Activated CD8-positive, alpha-beta memory T cell treated with anti-CD3 and anti-CD28 coated beads for 1 hour (primary cell): ENCODE results near the gene CA7.

ENCODE experiments used
- DNase-seq, 2 donors: peaks; one replicate each; pipeline ENCODE4 v3.0.0-alpha.2; 2020; ENCODE audit warnings: low read depth in 1 of 2; ENCODE audit errors: extremely low read depth in 1 of 2

The CA7 gene

DNA sequence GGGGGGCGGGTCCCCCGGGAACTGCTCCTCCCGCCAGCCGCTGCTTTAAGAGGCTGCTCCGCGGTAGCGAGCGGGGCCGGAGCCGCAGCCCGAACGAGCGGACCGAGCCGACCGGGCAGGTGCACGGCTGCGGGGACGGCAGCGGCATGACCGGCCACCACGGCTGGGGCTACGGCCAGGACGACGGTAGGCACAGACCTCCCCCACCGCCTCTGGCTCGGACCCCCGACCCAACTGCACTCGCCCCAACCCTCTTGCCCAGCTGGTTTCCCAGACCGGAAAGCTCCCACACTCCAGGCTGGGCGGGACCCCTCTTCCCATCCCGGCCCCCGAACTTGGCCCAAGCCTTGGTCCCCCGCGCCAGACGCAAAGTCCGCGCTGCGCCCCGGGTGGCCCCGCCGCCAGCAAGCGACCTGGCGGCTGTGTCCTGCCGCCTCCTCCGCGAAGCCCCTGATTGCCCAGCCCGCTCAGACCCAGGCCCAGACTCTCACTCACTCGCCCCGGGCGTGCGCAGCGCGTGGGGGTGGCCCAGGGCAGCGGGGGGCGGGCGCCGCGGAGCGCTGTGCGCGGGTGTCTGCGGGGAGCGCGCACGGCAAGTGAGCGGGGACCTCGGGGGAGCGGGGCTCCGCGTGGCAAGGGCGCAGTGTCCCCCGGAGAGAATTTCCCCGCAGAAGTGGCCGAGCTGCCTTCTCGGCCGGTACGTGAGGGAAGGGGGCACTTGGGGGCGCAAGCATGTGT is at the start of gene CA7:
TSS of gene CA7 (plus strand) at position 73 of the 738 bp plus-strand sequence. CDS start at position 147, 74 bp downstream.
- DNase-seq = no peak

DNA sequence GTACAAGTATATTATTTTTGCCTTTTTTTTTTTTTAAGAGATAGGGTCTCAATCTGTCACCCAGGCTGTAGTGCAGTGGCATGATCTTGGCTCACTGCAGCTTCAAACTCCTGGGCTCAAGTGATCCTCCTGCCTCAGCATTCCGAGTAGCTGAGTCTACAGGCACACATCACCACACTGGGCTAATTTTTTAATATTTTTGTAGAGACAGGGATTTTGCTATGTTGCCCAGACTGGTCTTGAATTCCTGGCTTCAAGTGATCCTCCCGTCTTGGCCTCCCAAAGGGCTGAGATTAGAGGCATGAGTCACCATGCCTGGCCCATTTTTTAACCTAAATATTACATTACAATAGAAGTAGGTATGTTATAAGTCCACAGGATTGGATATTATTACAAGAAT is 46.1 kb upstream of the CA7 start:
- no peak for DNase-seq

DNA sequence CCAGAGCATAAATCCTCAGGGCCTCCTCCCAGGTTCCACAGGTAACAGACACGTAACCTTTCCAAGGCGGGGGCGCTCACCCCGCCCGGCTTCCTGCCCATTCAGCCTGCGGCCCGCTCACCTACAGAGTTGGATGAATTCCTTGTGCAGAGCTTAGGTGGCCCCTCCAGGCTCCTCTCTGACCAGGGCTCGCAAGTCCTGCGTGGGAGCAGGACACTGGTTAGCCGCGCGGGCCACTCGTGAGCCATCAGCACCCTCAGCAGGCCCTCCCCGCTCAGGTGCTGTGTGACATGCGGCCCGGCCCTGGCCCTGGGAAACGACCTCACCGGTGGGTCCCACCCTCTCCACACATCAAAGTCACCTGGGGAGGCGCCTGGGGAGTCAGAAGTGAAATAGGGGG is 43.4 kb upstream of the CA7 start:
- DNase-seq = no peak

DNA sequence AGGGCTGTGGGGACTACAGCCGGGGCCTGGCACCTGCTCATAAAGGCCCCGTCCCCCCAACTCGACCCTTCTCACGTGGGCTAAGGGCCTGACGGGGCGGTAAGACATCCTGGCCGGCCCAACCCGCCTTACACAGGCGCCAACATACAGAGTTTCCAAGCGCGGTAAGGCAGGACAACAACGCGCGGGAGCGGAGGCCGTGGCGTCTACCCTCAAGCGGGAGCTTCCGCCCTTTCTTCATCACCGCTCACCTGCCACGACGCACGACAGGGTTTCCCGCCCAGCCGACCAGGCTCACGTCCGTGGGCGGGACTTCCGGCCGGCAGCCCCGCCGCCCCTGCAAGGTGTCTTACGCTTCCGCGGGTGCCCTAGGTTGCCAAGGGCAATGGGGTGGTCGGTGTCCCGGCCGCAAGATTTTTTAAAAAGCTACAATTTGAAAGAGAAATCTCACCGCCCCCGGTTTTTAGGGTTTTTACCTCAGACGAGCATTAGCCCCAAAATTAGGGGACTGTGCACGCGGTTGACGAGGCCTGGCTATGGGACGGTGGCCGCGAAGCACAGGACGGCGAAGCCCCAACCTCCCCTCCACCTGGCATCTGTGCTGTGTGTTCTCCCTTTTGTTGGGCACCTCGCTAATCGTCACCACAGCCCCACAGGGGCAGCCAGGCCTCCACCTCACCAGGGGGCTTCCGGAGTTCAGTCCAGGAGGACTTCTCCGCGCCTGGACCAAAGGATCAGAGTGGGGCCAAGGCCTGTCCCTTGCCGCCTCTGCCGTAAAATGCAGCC is 42.7 kb upstream of the CA7 start, which contains the start of gene TERB1:
TSS of gene TERB1 (minus strand) at position 265 of the 786 bp plus-strand sequence. CDS start 4,786 bp downstream, outside the sequence.
- DNase-seq = no peak

DNA sequence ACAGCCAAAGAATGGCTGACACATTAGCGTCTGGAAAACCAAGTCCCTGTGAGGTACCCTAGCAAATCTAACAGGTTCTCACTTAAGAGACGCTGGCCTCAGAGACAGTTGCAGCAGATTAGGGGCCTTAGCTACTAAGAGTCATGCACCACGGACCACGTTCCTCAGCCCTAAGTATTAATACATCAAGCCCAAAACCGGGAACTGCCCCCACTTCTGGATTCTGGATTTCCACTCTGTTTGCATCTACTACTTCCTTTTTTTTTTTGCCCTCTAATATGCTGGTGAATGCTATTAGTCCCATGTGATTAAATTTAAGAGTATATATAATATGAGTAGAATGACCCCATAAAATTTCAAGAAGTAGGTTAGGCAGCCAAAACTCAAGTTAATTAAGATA is 42.1 kb upstream of the CA7 start:
- no peak for DNase-seq

DNA sequence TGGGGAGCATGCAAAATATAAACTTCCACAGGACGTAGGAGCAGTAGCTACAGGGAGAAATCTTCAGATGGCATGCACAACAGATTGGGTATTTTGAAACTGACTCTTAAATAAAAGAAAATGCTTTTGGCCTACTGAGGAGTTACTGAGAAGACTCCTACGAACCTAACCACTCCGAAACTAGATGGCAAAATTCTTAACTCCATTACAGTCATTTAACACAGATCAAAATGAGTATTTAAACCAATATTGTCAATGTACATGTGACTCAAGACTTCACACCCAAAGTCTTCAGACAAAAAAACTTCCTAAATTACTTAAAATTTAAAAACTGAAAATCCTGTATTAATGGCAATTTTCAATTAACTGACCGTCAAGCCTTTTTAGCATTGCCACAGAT is 34.4 kb upstream of the CA7 start:
- no peak for DNase-seq

DNA sequence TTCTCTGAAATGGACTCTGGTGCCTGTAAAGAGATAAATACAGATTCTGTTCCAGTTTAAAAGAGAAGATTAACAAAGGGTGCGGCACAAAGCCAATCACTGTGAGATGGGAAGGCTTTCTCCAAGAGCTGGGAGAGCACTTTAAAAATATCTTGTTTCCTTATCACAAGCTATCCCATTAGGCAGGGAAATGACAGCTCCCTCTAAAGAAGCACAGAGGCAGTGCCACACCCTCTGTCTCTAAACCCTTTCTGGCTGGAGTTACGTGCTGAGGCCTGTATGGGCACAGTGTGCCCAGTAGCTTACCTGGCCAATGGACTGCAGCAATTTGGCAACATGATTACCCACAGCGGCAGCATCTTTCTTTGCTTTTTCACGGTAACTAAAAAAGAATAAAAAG is 33.8 kb upstream of the CA7 start:
- no peak for DNase-seq

DNA sequence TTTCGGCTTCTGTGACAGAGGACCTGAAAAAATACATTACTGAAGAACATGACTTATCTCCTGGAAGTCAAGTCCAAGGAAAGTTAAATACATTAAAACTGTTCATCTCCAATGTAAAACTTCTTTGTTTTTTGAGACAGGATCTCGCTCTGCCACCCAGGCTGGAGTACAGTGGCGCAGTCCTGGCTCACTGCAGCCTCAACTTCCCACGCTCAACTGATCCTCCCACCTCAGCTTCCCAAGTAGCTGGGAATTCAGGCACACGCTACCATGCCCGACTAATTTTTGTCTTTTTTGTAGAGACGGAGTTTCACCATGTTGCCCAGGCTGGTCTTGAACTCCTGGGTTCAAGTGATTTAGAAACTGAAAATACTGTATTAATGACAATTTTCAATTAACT is 33.2 kb upstream of the CA7 start:
- DNase-seq = no peak

DNA sequence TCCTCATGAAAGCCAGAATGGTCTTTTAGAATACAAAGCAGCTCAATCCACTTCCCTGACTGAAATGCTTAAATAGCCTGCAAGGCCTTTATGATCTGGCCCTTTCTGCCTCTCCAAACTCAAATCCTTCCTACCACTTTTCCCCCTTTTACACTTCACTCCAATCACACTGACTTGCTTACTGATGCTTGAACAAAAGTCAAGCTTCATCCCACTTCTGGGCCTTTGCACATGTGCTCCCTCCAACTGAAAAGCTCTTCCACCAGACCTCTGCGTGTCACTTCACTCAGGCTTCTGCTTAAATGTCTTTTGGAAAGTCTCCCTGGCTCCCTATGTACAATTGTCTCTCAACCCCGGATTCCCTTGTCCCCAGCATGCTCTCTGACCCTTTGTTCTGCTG is 29.5 kb upstream of the CA7 start:
- no peak for DNase-seq

DNA sequence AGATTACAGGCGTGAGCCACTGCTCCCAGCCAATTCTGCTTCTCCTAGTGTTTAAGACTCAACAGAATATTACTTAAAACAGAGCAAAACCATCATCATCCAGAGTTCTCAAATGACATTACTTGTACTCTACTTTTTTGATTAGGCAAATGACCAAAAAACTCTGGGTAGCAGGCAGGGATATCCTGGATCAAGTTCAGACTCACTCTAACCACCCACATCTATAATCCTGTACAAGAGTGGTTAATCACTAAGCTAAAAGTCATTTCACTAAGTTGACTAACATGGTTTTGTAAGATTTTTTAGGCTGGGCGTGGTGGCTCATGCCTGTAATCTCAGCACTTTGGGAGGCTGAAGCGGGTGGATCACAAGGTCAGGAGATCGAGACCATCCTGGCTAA is 20.2 kb upstream of the CA7 start:
- DNase-seq = no peak

DNA sequence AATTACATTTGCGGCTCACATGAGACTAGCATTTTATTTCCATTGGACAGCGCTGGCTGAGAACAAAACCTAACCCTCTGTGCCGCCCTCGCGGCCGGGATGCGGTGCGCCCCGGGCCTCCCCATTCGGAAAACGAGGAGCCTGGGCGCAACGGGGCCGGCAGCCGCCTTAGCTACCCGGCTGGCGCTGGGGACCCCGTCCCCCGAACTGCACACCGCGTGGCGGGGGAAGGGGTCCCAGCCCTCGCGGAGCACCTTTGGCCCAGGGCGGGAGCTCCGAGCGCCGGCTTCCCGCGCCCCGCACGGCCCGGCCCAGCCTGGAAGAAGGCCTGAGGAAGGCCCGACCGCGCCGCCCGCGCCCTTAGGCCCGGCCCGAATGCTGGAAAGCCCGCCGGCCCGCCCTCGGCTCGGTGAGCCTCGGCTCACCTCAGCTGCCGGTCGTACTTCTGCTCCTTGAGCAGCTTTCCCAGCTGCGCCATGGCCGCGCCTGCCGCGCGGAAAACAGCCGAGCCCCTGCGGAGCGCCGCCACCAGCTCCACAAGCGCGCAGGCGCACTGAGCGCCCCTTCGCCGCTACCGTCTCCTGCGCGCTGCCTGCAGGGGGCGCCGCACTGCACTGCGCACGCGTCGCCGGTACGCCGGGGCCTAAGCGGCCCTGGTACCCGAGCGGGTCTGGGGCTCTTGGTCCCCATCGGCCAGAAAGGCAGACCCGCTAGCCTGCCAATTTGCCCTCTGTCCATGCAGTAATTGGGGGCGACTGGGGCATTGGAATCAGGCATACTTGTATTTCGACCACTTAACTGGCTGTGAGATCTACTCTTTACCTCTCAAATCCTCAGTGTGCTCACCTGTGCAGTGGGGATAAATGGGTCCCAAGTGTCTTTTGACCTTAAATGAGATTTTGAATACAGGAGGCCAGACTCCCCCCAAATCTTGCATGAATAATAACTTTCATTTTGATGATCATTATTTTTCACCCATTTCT is 13.5 kb upstream of the CA7 start, which contains the start of gene NAE1:
TSS of gene NAE1 (minus strand) at position 555 of the 983 bp plus-strand sequence. CDS start at position 478, 77 bp downstream.
- peak; percentile 63 to 86 for DNase-seq

DNA sequence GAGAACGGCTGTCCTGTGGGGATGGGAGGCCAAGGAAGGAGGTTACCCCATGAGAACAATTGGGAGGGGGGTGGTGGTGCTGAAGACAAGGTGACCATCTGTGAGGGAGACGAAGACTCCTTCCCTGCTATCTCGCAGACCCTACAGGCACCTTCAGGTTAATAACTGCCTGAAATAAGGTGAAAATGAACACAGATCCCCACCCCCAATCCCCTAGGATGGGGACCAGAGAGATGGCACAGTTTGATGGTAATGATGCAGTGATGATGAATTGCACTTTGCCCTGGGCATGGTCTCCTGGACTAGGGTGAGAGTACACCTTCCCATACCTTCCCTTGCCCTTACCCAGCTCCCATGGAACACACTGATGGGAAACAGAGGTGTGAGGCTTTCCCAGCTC is 12.0 kb upstream of the CA7 start:
- no peak for DNase-seq

DNA sequence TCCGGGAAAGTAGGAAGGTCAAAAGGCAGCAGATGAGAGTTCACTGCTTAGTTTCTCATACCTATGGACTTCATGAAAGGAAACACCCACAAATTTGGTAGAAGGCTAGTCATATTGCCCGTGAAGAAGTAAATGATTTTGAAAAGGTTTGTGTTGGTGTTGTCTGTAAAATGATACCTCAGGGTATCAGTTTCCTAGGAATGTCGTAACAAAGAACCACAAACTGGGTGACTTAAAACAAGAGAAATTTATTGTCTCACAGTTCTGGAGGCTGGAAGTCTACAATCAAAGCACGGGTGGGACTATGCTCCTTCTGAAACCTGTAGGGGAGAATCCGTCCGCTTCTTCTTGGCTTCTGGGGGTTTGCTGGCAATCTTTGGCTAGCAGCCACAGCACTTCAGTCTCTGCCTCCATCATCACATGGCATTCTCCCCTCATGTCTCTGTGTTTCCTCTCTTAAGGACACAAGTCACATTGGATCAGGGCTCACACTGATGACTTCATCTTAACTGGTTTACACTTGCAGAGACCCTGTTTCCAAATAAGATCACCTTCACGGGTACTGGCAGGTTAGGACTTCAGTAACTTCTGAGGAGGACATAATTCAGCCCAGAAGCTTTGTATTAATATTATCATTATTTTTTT is 11.4 kb upstream of the CA7 start:
- no peak for DNase-seq

DNA sequence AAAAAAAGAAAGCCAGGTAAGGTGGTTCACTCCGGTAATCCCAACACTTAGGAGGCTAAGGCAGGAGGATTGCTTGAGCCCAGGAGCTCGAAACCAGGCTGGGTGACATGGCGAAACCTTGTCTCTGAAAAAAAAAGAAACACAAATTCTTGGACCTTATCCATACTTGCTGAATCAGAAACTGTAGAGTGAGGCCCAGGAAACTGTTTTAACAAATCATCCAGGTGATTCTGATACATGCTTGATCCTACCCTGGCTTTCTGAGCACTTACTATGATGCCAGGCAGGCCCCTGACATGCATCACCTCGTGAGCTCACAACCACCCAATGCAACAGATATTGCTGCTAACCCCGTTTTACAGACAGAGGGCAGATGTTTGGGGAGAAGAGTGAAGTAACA is 9.5 kb upstream of the CA7 start:
- no peak for DNase-seq

DNA sequence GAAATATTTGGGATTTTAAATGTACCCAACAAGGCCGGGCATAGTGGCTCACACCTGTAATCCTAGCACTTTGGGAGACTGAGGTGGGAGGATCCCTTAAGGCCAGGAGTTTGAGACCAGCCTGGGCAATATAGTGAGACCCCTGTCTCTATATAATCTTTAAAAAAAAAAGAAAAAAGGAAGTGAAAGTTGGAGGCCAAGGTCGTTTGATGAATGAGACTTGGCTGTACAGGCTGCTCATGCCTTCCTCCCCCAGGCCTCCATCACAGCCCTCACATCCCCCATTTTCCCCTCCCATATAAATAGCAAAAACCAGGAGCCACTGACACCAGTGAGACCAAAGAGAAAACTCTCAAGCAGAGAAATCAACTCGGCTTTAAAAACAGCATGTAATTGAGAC is 3.3 kb upstream of the CA7 start:
- no peak for DNase-seq

DNA sequence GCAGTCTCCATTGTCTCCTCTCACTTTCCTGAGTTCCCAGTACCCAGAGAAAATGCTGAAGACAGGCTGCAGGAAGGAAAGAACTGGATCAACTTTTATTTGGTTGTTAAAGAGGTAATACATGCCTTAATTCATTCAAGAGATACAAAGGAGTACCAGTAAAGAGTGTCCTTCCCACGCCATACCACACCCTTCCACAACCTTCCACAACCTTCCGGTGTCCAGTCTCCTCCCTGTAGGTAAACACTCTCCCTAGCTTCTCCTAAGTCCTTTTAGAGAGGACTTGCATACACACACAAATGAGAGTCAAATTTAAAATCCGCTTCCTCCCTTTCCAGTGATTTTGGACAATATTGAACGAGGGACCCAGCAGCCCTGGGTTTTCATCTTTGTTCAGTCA is 2.8 kb upstream of the CA7 start:
- no peak for DNase-seq

DNA sequence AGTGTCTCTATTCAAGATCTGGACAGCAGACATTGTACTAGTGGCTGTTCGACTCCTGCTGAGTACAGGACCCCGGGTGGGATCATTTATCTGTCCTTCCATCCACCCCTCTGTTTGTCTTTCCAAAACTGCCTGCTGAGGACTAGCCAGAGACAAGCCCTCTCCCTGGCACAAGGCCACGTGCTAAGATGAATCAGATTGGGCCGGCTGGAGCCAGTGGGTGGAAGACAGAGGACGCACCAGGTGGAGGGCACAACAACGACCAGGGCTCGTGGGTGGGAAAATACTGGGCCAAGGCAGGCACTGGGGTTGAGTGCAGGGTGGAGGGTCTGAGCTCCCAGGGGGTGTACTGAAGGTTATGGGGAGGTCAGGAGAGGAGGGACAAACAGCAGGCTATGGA is 1.4 kb upstream of the CA7 start:
- no peak for DNase-seq

DNA sequence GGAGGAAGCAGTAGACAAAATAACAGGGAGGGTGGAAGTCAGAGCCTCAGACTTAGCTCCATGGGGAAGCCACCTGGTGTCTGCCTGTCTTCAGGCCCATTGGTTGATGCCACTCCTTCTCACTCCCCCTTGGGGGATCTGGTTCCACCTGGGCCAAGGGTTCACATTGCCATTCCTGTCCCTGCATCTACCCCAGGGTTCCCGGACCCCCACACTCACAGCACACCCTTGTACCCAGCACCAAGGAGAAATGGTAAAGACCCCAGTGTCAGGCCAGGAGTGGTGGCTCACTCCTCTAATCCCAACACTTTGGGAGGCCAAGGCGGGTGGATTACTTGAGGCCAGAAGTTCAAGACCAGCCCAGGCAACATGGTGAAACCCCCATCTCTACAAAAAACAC is 1.0 kb upstream of the CA7 start:
- no peak for DNase-seq

DNA sequence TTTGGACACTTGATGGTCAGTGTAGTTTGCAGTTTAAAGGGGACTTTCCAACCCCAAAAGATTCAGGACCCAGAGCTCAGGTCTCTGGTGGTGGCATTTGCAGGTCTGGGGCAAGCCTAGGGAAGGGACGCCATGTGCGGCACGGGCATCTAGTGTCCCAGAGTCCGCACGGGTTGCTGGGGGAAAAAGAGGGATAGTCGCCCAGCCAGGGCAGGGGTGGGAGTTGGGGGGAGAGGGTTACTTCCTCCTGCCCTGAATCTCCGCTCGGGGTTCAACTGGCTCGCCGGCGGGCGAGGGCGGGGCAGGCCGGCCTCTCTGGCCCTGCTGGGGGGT is 239 bp upstream of the CA7 start:
- DNase-seq = no peak

DNA sequence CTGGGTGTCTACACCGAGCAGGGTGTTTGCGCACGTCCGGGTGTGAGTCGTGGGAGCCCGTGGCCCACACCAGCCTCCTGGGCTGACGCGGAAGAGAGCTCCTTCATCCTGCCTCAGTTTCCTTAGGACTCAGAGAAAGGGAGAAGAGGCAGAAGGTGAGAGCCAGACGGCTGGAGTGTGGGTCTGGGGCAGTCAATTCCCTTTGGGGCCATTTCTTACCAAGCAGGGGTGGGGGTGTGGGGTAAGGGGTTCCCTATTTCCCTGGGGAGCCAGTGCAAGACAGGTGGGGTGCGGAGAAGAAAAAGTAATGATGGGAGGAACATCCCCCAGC is 831 bp downstream of the CA7 start:
- no peak for DNase-seq

DNA sequence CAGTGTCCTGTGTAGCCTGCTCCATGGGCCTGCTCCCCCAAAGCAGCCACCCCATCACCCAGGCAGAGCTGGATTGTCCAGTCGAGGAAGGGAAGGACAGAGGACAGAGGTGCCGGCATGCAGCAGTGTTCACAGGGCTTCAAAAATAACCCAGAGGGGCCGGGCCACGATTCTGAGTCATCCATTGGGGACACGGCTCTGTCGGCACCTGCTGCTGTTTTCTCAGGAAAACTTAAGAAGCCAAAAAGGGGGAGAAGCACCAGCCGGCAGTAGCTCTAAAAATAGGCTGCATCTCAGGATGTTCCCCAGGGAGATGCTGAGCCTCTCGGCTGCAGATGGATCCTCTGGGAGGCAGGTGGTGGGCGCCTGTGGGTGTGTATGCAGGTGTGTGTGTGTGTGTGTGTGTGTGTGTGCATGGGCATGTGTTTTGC is 1.6 kb downstream of the CA7 start:
- no peak for DNase-seq
